PFSK-1 (cell line): Measurements from ENCODE around the gene SKI.

ENCODE experiments used
- FOXP2 ChIP-seq: optimal IDR thresholded peaks from 2 replicates; pipeline ENCODE3; 2011; ENCODE audit warnings: borderline replicate concordance, control low read depth, inconsistent platforms; ENCODE audit not compliant: insufficient read depth; ENCODE audit errors: extremely low read length, extremely low read depth
- POLR2AphosphoS5 ChIP-seq: IDR thresholded peaks from 2 replicates; pipeline ENCODE4 v1.6.1; 2012; ENCODE audit warnings: low read depth, mild to moderate bottlenecking, control low read depth, low read length, moderate library complexity
- REST ChIP-seq, 2 experiments: IDR thresholded peaks; 2 replicates each; pipeline versions ENCODE4 v1.6.1 to v1.8.0; 2011 to 2012; ENCODE audit warnings: low read depth in 2 of 2, low read length in 2 of 2, control low read depth in 1 of 2, inconsistent platforms in 1 of 2, mild to moderate bottlenecking in 1 of 2, moderate library complexity in 1 of 2; ENCODE audit not compliant: insufficient read depth in 1 of 2
- SIN3A ChIP-seq: IDR thresholded peaks from 2 replicates; pipeline ENCODE4 v1.6.1; 2012; ENCODE audit warnings: mild to moderate bottlenecking, low read length, moderate library complexity, borderline replicate concordance; ENCODE audit not compliant: insufficient read depth
- TAF1 ChIP-seq: IDR thresholded peaks from 2 replicates; pipeline ENCODE4 v1.6.1; 2012; ENCODE audit warnings: low read length, control low read depth, borderline replicate concordance; ENCODE audit not compliant: insufficient read depth

Gene SKI

GRCh38 chr1:2271841-2272655 lies 43.9 kb downstream of the SKI start:
- TF ChIP-seq SIN3A = no peak
- no peak for TF ChIP-seq REST (IDR thresholded peaks at IDR 0.05; ENCODE audit: insufficient read depth in 1 of 2, low read depth in 2 of 2, low read length in 2 of 2)
- TF ChIP-seq POLR2AphosphoS5 = no peak
- no peak for TF ChIP-seq TAF1
- TF ChIP-seq FOXP2 = no peak

- no peak for TF ChIP-seq POLR2AphosphoS5
- TF ChIP-seq FOXP2 = no peak
- no peak for TF ChIP-seq SIN3A
- no peak for TF ChIP-seq REST (IDR thresholded peaks at IDR 0.05; ENCODE audit: insufficient read depth in 1 of 2, low read depth in 2 of 2, low read length in 2 of 2)
- no peak for TF ChIP-seq TAF1
Observed at GRCh38 chr1:2272686-2273400, 44.7 kb downstream of the SKI start.

GRCh38 chr1:2273401-2274090 lies 45.4 kb downstream of the SKI start:
- TF ChIP-seq FOXP2 (no peak), POLR2AphosphoS5 (no peak), SIN3A (no peak), TAF1 (no peak), REST (IDR thresholded peaks at IDR 0.05; ENCODE audit: insufficient read depth in 1 of 2, low read depth in 2 of 2, low read length in 2 of 2) (no peak)

- TF ChIP-seq POLR2AphosphoS5 (no peak), SIN3A (no peak), REST (IDR thresholded peaks at IDR 0.05; ENCODE audit: insufficient read depth in 1 of 2, low read depth in 2 of 2, low read length in 2 of 2) (no peak), TAF1 (no peak), FOXP2 (no peak)
Observed at GRCh38 chr1:2274231-2274928, 46.3 kb downstream of the SKI start.
